HepG2 (cell line): Measurements from ENCODE around the gene PRPF38B. TPM values are rescaled to one million over a fixed set of nuclear protein-coding genes. Genes with fewer than 3 reads are reported as not detected.

ENCODE experiments used
- ATAC-seq: fragments of 200-7000 bp; cut with Tn5 transposase; 3 replicates; pipeline ENCODE4 v1.9.1; 2020; ENCODE audit warnings: mild to moderate bottlenecking, moderate library complexity
- BruUV-seq: library from RNA; stranded (reverse); fragments of 400-500 nt; replicated peaks from 2 replicates; lab custom pipeline; 2021; lab: Mats Ljungman, UMichigan
- CTCF ChIA-PET: fragments of 300-600 bp; formaldehyde crosslinking; extraction: SDS; loops from one replicate; lab custom pipeline; 2021; ENCODE audit warnings: low total read pairs, inconsistent platforms, low intra/inter-chr PET ratio; lab: Yijun Ruan, JAX
- POLR2A ChIA-PET: fragments of 350-600 bp; sonication (Branson Sonifier 250); formaldehyde crosslinking; loops from one replicate; lab custom pipeline; 2020; ENCODE audit warnings: antibody characterized with exemption, inconsistent platforms; lab: Yijun Ruan, JAX
- DNase-seq: peaks from one replicate; pipeline ENCODE4 v3.0.0-alpha.2; 2015; ENCODE audit warnings: low spot score
- FAIRE-seq: peaks from 3 replicates; lab custom pipeline; 2011; peaks lifted over from hg19 to GRCh38; lab: Jason Lieb, UNC
- H2AFZ ChIP-seq: one replicate; pipeline ENCODE4 v1.6.1; 2011; ENCODE audit warnings: low read length, inconsistent platforms
- H3K27ac ChIP-seq: fragments of 300-600 bp; 3 replicates; pipeline ENCODE4 v1.8.0; 2011; ENCODE audit warnings: mixed run types, mild to moderate bottlenecking, mixed read lengths, low read length, inconsistent platforms; ENCODE audit not compliant: insufficient read depth; ENCODE audit errors: extremely low read length
- H3K27me3 ChIP-seq, 2 experiments: fragments of 200-600 bp in 1 of 2; 2 replicates in 1 of 2; 3 replicates in 1 of 2; pipeline versions ENCODE4 v1.6.0 to v1.8.0; 2011; ENCODE audit warnings: low read length in 2 of 2, mild to moderate bottlenecking in 2 of 2, moderate library complexity in 2 of 2, inconsistent platforms in 1 of 2; ENCODE audit not compliant: insufficient read depth in 2 of 2, control insufficient read depth in 1 of 2
- H3K36me3 ChIP-seq, 2 experiments: fragments of 200-600 bp in 1 of 2; replicated peaks in 1 of 2; 2 replicates in 1 of 2; 3 replicates in 1 of 2; pipeline versions ENCODE4 v1.5.1 to v1.8.0; 2011; ENCODE audit warnings: low read length in 2 of 2, inconsistent platforms in 1 of 2; ENCODE audit not compliant: insufficient read depth in 2 of 2, control insufficient read depth in 1 of 2
- H3K4me1 ChIP-seq: 2 replicates; pipeline ENCODE4 v1.5.1; 2012; ENCODE audit warnings: low read length, inconsistent platforms; ENCODE audit not compliant: insufficient read depth
- H3K4me2 ChIP-seq: 2 replicates; pipeline ENCODE4 v1.6.0; 2011; ENCODE audit warnings: low read depth, low read length, inconsistent platforms
- H3K4me3 ChIP-seq, 3 experiments: fragments of 200-600 bp in 1 of 3; sonication (generic), shearing (Covaris generic) in 1 of 3; replicated peaks in 1 of 3; 2 replicates each; pipeline ENCODE4 v1.5.1; 2011 to 2016; ENCODE audit warnings: low read length in 3 of 3, inconsistent platforms in 2 of 3, low read depth in 2 of 3, mild to moderate bottlenecking in 2 of 3, control low read depth in 1 of 3, mixed read lengths in 1 of 3; ENCODE audit not compliant: insufficient read depth in 1 of 3
- H3K79me2 ChIP-seq: one replicate; pipeline ENCODE4 v1.6.1; 2011; ENCODE audit warnings: low read length, inconsistent platforms; ENCODE audit not compliant: insufficient read depth
- H3K9ac ChIP-seq: 2 replicates; pipeline ENCODE4 v1.6.0; 2011; ENCODE audit warnings: mild to moderate bottlenecking, low read depth, low read length, inconsistent platforms; ENCODE audit not compliant: insufficient read depth
- H3K9me3 ChIP-seq: 2 replicates; pipeline ENCODE4 v1.5.1; 2012; ENCODE audit warnings: mild to moderate bottlenecking, low read length
- H4K20me1 ChIP-seq: 2 replicates; pipeline ENCODE4 v1.6.0; 2011; ENCODE audit warnings: inconsistent platforms, mild to moderate bottlenecking, low read length, moderate library complexity; ENCODE audit not compliant: insufficient read depth
- ARNTL ChIP-seq: sonication (generic); formaldehyde crosslinking; IDR thresholded peaks from 2 replicates; pipeline ENCODE4 v1.4.0; 2020; ENCODE audit warnings: mild to moderate bottlenecking, missing genetic modification reagents
- ESRRA ChIP-seq: sonication (generic); formaldehyde crosslinking; IDR thresholded peaks from 2 replicates; pipeline ENCODE4 v1.5.1; 2020; ENCODE audit warnings: mild to moderate bottlenecking, low read depth, missing genetic modification reagents
- HES4 ChIP-seq: sonication (generic); formaldehyde crosslinking; IDR thresholded peaks from 2 replicates; pipeline ENCODE4 v1.9.0; 2021; ENCODE audit warnings: mild to moderate bottlenecking, missing genetic modification reagents, borderline replicate concordance
- KAT8 ChIP-seq: IDR thresholded peaks from 2 replicates; pipeline ENCODE4 v1.6.1; 2016; ENCODE audit warnings: missing genetic modification reagents, missing compliant biosample characterization
- KLF9 ChIP-seq: IDR thresholded peaks from 2 replicates; pipeline ENCODE4 v1.6.1; 2016; ENCODE audit warnings: low read depth
- RBAK ChIP-seq: sonication (generic); formaldehyde crosslinking; IDR thresholded peaks from 2 replicates; pipeline ENCODE4 v1.5.1; 2020; ENCODE audit warnings: mild to moderate bottlenecking, missing genetic modification reagents
- THRA ChIP-seq: sonication (generic); formaldehyde crosslinking; IDR thresholded peaks from 2 replicates; pipeline ENCODE4 v1.4.0; 2020; ENCODE audit warnings: missing genetic modification reagents, borderline replicate concordance
- ZMAT3 ChIP-seq: sonication (generic); formaldehyde crosslinking; conservative IDR thresholded peaks from 2 replicates; pipeline ENCODE4 v1.7.0; 2021; ENCODE audit warnings: missing genetic modification reagents
- ZNF232 ChIP-seq: sonication (generic); formaldehyde crosslinking; IDR thresholded peaks from 2 replicates; pipeline ENCODE4 v1.4.0; 2020; ENCODE audit warnings: missing genetic modification reagents, borderline replicate concordance
- ZNF816 ChIP-seq: sonication (generic); formaldehyde crosslinking; IDR thresholded peaks from 2 replicates; pipeline ENCODE4 v1.8.0; 2022; ENCODE audit warnings: missing genetic modification reagents, mild to moderate bottlenecking, borderline replicate concordance
- ZSCAN22 ChIP-seq: sonication (generic); formaldehyde crosslinking; IDR thresholded peaks from 2 replicates; pipeline ENCODE4 v1.4.0; 2020; ENCODE audit warnings: mild to moderate bottlenecking, missing genetic modification reagents
- WGBS: methylation state at CpG from one replicate; pipeline ENCODE4 v1.1.6; 2017; ENCODE audit warnings: low lambda C conversion rate; 5-methylcytosine and 5-hydroxymethylcytosine counted together
- in situ Hi-C: cut with HindIII; loops from 2 replicates; pipeline ENCODE4 v1.10.0; 2017; ENCODE audit warnings: low pct_unique_long_range_greater_than_20kb; ENCODE audit not compliant: extremely low pct_ligation_motif_present
- intact Hi-C: fragments of 100-400 bp; cut with micrococcal nuclease; formaldehyde crosslinking; loops from one replicate; pipeline ENCODE4 v1.10.0; 2022; ENCODE audit not compliant: unreplicated experiment
- polyA plus RNA-seq, 8 experiments: library from polyadenylated mRNA; depleted of rRNA in 3 of 8; stranded (reverse) in 7 of 8; unstranded in 1 of 8; fragments of >200 nt; fragmentation: Illumina TruSeq in 4 of 8; extraction: Trizol in 4 of 8; gene quantifications; 2 replicates each; pipeline versions ENCODE4 v1.2.1 to v1.2.3, GENCODE V29; 2011 to 2016; ENCODE audit warnings: low read depth in 4 of 8, missing spikeins in 1 of 8, mixed read lengths in 1 of 8; ENCODE audit not compliant: insufficient read depth in 1 of 8
- total RNA-seq, 5 experiments: library from RNA; depleted of rRNA; stranded (reverse); fragments of >200 nt; fragmentation: Illumina TruSeq; extraction: Trizol; gene quantifications; 2 replicates each; pipeline ENCODE4 v1.2.3, GENCODE V29; 2016; ENCODE audit warnings: low read depth in 1 of 5
- TF ChIP-seq, protein P1 (sequence below), 2 experiments: fragments of 450-650 bp in 1 of 2; sonication (generic) in 1 of 2; formaldehyde crosslinking; IDR thresholded peaks; 2 replicates each; pipeline versions ENCODE4 v1.5.0 to v1.8.0; 2020 to 2022; ENCODE audit warnings: mild to moderate bottlenecking in 1 of 2, missing genetic modification reagents in 1 of 2
- TF ChIP-seq, protein P2 (sequence below): sonication (generic); formaldehyde crosslinking; IDR thresholded peaks from 2 replicates; pipeline ENCODE4 v1.8.1; 2023; ENCODE audit warnings: mild to moderate bottlenecking, missing genetic modification reagents
- TF ChIP-seq, protein P3 (sequence below): sonication (generic); formaldehyde crosslinking; IDR thresholded peaks from 2 replicates; pipeline ENCODE4 v1.4.0; 2020; ENCODE audit warnings: missing genetic modification reagents

PRPF38B gene
- total and polyA plus RNA-seq, 2 of the 13 experiments (the other 11 are each of a cell fraction or from before 2014, with no cell fraction given): 25.7 to 29.7 TPM

DNA sequence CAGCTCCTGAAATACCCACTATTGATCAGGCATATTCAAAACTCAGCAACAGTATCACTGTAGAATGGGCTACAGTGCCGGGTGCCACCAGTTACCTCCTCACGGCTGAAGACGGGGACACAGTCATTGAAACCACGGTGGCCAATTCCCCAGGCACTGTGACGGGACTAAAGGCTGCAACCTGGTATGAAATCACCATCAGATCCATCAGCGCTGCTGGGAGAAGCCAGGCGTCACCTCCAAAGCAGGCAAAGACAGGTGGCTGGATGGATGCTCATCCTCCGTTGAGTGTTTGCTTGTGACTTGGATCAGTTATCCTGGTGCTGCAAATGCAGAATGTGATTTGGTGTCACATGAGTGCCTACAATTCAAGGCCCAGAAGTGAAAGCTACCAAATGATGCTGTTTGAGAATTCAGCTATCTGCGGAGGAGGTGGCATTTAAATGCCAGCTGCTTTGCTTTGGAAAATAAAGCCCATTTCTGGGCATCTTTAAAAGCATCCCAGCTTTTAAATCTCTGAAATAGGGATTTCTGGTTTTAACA, 25.7 kb downstream of the PRPF38B start (continued):
- TF ChIP-seq, protein P1, sequence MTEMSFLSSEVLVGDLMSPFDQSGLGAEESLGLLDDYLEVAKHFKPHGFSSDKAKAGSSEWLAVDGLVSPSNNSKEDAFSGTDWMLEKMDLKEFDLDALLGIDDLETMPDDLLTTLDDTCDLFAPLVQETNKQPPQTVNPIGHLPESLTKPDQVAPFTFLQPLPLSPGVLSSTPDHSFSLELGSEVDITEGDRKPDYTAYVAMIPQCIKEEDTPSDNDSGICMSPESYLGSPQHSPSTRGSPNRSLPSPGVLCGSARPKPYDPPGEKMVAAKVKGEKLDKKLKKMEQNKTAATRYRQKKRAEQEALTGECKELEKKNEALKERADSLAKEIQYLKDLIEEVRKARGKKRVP (CRISPR knock-in tag; IDR thresholded peaks at IDR 0.05): no peak
- TF ChIP-seq, protein P2, sequence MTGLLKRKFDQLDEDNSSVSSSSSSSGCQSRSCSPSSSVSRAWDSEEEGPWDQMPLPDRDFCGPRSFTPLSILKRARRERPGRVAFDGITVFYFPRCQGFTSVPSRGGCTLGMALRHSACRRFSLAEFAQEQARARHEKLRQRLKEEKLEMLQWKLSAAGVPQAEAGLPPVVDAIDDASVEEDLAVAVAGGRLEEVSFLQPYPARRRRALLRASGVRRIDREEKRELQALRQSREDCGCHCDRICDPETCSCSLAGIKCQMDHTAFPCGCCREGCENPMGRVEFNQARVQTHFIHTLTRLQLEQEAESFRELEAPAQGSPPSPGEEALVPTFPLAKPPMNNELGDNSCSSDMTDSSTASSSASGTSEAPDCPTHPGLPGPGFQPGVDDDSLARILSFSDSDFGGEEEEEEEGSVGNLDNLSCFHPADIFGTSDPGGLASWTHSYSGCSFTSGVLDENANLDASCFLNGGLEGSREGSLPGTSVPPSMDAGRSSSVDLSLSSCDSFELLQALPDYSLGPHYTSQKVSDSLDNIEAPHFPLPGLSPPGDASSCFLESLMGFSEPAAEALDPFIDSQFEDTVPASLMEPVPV (CRISPR knock-in tag): no peak

DNA sequence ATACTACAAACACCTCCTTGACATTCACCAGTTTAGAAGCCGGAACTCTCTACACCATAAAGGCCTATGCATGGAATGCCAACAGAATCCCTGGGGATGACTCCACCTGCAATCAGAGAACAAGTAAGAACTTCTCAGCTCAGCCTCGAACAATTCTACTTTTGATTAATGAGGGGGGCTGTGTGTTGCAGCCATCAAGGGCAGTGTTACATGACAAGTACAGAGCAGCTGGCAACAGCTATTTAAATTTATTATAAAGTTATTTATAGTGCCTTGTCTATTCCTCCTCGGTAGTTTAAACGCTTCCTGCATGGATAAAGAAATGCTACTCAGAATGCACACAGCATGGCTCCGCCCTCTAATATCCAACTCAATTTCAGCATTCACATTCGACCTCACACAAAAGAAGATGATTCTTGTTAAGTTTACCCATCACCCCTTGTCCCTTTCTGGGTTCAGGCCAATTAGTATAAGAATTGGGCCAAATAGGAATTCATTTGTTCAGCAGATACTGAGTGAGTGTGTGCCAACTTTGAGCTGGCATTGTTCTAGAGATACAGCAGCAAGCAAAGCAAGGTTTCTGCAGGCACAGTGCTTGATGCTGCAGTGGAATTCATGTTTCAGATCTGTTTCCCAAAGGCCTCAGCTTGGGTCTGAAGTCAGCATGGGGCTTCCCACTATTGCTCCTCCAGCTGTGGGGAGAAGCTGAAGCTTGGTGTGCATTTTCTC, 27.0 kb downstream of the PRPF38B start:
- CTCF ChIA-PET: no interaction called here
- no TSS peak for BruUV-seq
- TF ChIP-seq ZSCAN22 (CRISPR knock-in tag) (no peak), ARNTL (CRISPR knock-in tag) (no peak), KLF9 (CRISPR knock-in tag) (no peak), THRA (CRISPR knock-in tag) (no peak), ZMAT3 (no peak), ESRRA (CRISPR knock-in tag) (no peak), ZNF816 (CRISPR knock-in tag) (no peak), RBAK (no peak), HES4 (CRISPR knock-in tag) (no peak), KAT8 (CRISPR knock-in tag) (no peak), ZNF232 (CRISPR knock-in tag) (no peak)
- TF ChIP-seq, protein P3, sequence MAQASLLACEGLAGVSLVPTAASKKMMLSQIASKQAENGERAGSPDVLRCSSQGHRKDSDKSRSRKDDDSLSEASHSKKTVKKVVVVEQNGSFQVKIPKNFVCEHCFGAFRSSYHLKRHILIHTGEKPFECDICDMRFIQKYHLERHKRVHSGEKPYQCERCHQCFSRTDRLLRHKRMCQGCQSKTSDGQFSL (CRISPR knock-in tag): no peak
- no peak overlapping the region for H3K27ac ChIP-seq
- intact Hi-C loops (no loop called here), in situ Hi-C loops (no loop called here)
- no peak for FAIRE-seq
- H3K79me2 ChIP-seq: no peaks in the 10 kb centered on the region
- no peaks in the 10 kb centered on the region for H4K20me1 ChIP-seq
- peaks cover 33% of the 10 kb centered on the region for H3K4me1 ChIP-seq
- POLR2A ChIA-PET: interaction anchor here (1.2 kb wide), 1 partner anchor 27 kb away, joined by 3 read pairs; the partner anchor contains the start of gene PRPF38B
- H3K27me3 ChIP-seq: peaks cover 1 to 15% of the 10 kb centered on the region in 2 experiments; a peak in 4 of 5 replicates
- WGBS: 58% methylated on average over 6 of the region's 6 CpGs
- no peak overlapping the region for H3K4me3 ChIP-seq
- ATAC-seq: no peak
- no peak overlapping the region for H2AFZ ChIP-seq
- H3K4me2 ChIP-seq: no peak overlapping the region
- H3K36me3 ChIP-seq: no peaks in the 10 kb centered on the region
- H3K9ac ChIP-seq: no peak overlapping the region
- no peak for DNase-seq
- no peaks in the 10 kb centered on the region for H3K9me3 ChIP-seq
